B cell (primary cell): Measurements from ENCODE around the gene ASPSCR1. TPM values are rescaled to one million over a fixed set of nuclear protein-coding genes. Genes with fewer than 3 reads are reported as not detected.
A peak's percentile ranks its signal among the peaks of the same experiment; 100 is the strongest.

Experiments
- ATAC-seq: fragments of 200-7000 bp; cut with Tn5 transposase; one replicate; pipeline ENCODE4 v1.10.0; 2021; ENCODE audit warnings: low read depth, mild to moderate bottlenecking, moderate number of reproducible peaks, moderate library complexity
- CTCF ChIA-PET: fragments of 350-600 bp; sonication (Branson Sonifier 250); formaldehyde crosslinking; loops from one replicate; lab custom pipeline; 2021; ENCODE audit warnings: antibody characterized with exemption, inconsistent platforms; lab: Charles Lee
- POLR2A ChIA-PET: fragments of 350-600 bp; sonication (Branson Sonifier 250); formaldehyde crosslinking; loops from one replicate; lab custom pipeline; 2021; ENCODE audit warnings: antibody characterized with exemption; lab: Charles Lee
- DNase-seq: peaks from one replicate; pipeline ENCODE4 v3.0.0; 2013
- H2AFZ ChIP-seq: 2 replicates; pipeline ENCODE4 v1.6.1; 2012; ENCODE audit warnings: mild to moderate bottlenecking, low read depth, low read length; ENCODE audit not compliant: insufficient read depth, poor library complexity, severe bottlenecking
- H3K27ac ChIP-seq, 2 donors: 1 replicate in 1 of 2; 2 replicates in 1 of 2; pipeline ENCODE4 v1.5.1; 2012 to 2013; ENCODE audit warnings: low read length in 2 of 2, mild to moderate bottlenecking in 2 of 2, moderate library complexity in 1 of 2
- H3K27me3 ChIP-seq, 4 experiments: fragments of 200-600 bp in 1 of 4; sonication (generic) in 1 of 4; replicated peaks in 1 of 4; 1 replicate in 2 of 4; 2 replicates in 2 of 4; pipeline versions ENCODE4 v1.6.1 to v1.7.0; 2013 to 2016; ENCODE audit warnings: low read length in 3 of 4, mild to moderate bottlenecking in 2 of 4, mixed read lengths in 1 of 4, moderate library complexity in 1 of 4; ENCODE audit not compliant: insufficient read depth in 4 of 4, control insufficient read depth in 3 of 4; ENCODE audit errors: control extremely low read depth in 1 of 4
- H3K36me3 ChIP-seq, 2 experiments: replicated peaks in 1 of 2; 1 replicate in 1 of 2; 2 replicates in 1 of 2; pipeline versions ENCODE4 v1.6.1 to v1.7.1; 2013; ENCODE audit warnings: low read length in 1 of 2; ENCODE audit not compliant: insufficient read depth in 2 of 2, control insufficient read depth in 1 of 2; ENCODE audit errors: control extremely low read depth in 1 of 2, extremely low read depth in 1 of 2
- H3K4me1 ChIP-seq, 2 donors: fragments of 200-600 bp in 1 of 2; sonication (generic) in 1 of 2; 1 replicate in 1 of 2; 2 replicates in 1 of 2; pipeline versions ENCODE4 v1.5.1 to v1.6.1; 2013 to 2017; ENCODE audit warnings: low read length in 2 of 2; ENCODE audit not compliant: control insufficient read depth in 2 of 2, insufficient read depth in 2 of 2
- H3K4me2 ChIP-seq: replicated peaks from 2 replicates; pipeline ENCODE3; 2012; ENCODE audit warnings: mild to moderate bottlenecking, low read depth, low read length; ENCODE audit not compliant: poor library complexity, severe bottlenecking
- H3K4me3 ChIP-seq, 5 experiments: fragments of 200-600 bp in 1 of 5; sonication (generic) in 1 of 5; 1 replicate in 3 of 5; 2 replicates in 2 of 5; pipeline versions ENCODE4 v1.5.1 to v1.7.0; 2011 to 2016; ENCODE audit warnings: low read length in 4 of 5, mild to moderate bottlenecking in 4 of 5, low read depth in 2 of 5, control low read depth in 1 of 5, moderate library complexity in 1 of 5; ENCODE audit not compliant: insufficient read depth in 1 of 5; ENCODE audit errors: control extremely low read depth in 1 of 5, extremely low read depth in 1 of 5
- H3K79me2 ChIP-seq: fragments of 200-600 bp; sonication (generic); one replicate; pipeline ENCODE4 v1.6.0; 2016; ENCODE audit warnings: low read length; ENCODE audit not compliant: control insufficient read depth, insufficient read depth
- H3K9ac ChIP-seq: fragments of 200-600 bp; sonication (generic); 2 replicates; pipeline ENCODE4 v1.6.1; 2017; ENCODE audit warnings: mild to moderate bottlenecking, low read length, moderate library complexity
- H3K9me3 ChIP-seq, 3 donors: one replicate each; pipeline versions ENCODE4 v1.6.1 to v1.7.1; 2013; ENCODE audit warnings: low read length in 2 of 3; ENCODE audit not compliant: control insufficient read depth in 2 of 3, insufficient read depth in 1 of 3; ENCODE audit errors: control extremely low read depth in 1 of 3
- H4K20me1 ChIP-seq: 2 replicates; pipeline ENCODE4 v1.6.0; 2012; ENCODE audit warnings: mild to moderate bottlenecking, low read length; ENCODE audit not compliant: insufficient read depth, control insufficient read depth, poor library complexity, severe bottlenecking
- H3K27ac Mint-ChIP-seq: one replicate; pipeline ENCODE4 v1.8.0; 2021; ENCODE audit warnings: mixed read lengths
- H3K27me3 Mint-ChIP-seq: one replicate; pipeline ENCODE4 v1.8.0; 2021; ENCODE audit warnings: mixed read lengths
- H3K4me1 Mint-ChIP-seq: one replicate; pipeline ENCODE4 v1.8.0; 2021; ENCODE audit warnings: mixed read lengths
- H3K4me3 Mint-ChIP-seq: one replicate; pipeline ENCODE4 v1.8.0; 2021; ENCODE audit warnings: mixed read lengths
- H3K9me3 Mint-ChIP-seq: one replicate; pipeline ENCODE4 v1.8.0; 2022; ENCODE audit warnings: mixed read lengths; ENCODE audit not compliant: insufficient read depth
- CTCF ChIP-seq: fragments of 200-600 bp; IDR thresholded peaks from one replicate; pipeline ENCODE4 v1.8.0; 2022; ENCODE audit warnings: antibody characterized with exemption, mild to moderate bottlenecking
- EZH2 ChIP-seq: IDR thresholded peaks from 2 replicates; pipeline ENCODE4 v1.6.1; 2012; ENCODE audit warnings: borderline replicate concordance, low read depth, mild to moderate bottlenecking, moderate library complexity, low read length; ENCODE audit not compliant: insufficient read depth, poor library complexity, severe bottlenecking
- WGBS: methylation state at CpG from one replicate; pipeline ENCODE4 v1.1.5; 2013; ENCODE audit warnings: missing lambda C conversion rate; ENCODE audit not compliant: insufficient coverage; 5-methylcytosine and 5-hydroxymethylcytosine counted together
- intact Hi-C: fragments of 100-400 bp; cut with micrococcal nuclease; formaldehyde crosslinking; loops from one replicate; pipeline ENCODE4 v1.10.0; 2022
- polyA plus RNA-seq: library from polyadenylated mRNA; depleted of rRNA; stranded (reverse); fragments of >200 nt; gene quantifications from 2 replicates; pipeline ENCODE4 v1.2.3, GENCODE V29; 2012
- total RNA-seq, 2 donors: library from RNA; stranded (reverse); fragments of 120-200 nt in 1 of 2; gene quantifications; 1 replicate in 1 of 2; 2 replicates in 1 of 2; pipeline versions ENCODE4 v1.2.3 to v1.2.4, GENCODE V29; 2013 to 2022

Gene ASPSCR1
- total and polyA plus RNA-seq, 2 donors (not counting 1 experiment from before 2014, with no cell fraction given), result 34.0 to 46.7 TPM

GRCh38 chr17:82033359-82034085, 56.1 kb downstream of the ASPSCR1 start:
- Histone ChIP-seq H2AFZ (no peak overlapping the region), H3K4me2 (no peak overlapping the region), H3K4me1 (peaks cover 34 to 40% of the 10 kb centered on the region in 2 donors), H3K27ac (no peak overlapping the region), H3K79me2 (peaks cover 14% of the 10 kb centered on the region), H3K4me3 (no peak overlapping the region), H4K20me1 (peaks cover 44% of the 10 kb centered on the region), H3K36me3 (no peaks in the 10 kb centered on the region), H3K9ac (no peak overlapping the region), H3K27me3 (peaks cover 0 to 32% (median 3%) of the 10 kb centered on the region in 4 experiments), H3K9me3 (peaks cover 0 to 12% (median 0%) of the 10 kb centered on the region in 3 donors)
- intact Hi-C loops, result loop anchor here (10.0 kb wide), 1 partner anchor 521 kb away; no protein-coding TSS in a partner anchor
- no peak for DNase-seq
- no peak for TF ChIP-seq EZH2
- no peak for TF ChIP-seq CTCF
- 97% methylated on average over 29 of the region's 38 CpGs for WGBS
- ChIA-PET CTCF (interaction anchor here (1.5 kb wide), 1 partner anchor 74 kb away, joined by 4 read pairs; no protein-coding TSS in a partner anchor), POLR2A (no interaction called here)
- no peak for ATAC-seq
- Mint-ChIP-seq H3K4me3 (peak overlapping the region; percentile 76), H3K4me1 (peaks cover 28% of the 10 kb centered on the region), H3K9me3 (no peaks in the 10 kb centered on the region), H3K27ac (no peak overlapping the region), H3K27me3 (no peaks in the 10 kb centered on the region)

DNA sequence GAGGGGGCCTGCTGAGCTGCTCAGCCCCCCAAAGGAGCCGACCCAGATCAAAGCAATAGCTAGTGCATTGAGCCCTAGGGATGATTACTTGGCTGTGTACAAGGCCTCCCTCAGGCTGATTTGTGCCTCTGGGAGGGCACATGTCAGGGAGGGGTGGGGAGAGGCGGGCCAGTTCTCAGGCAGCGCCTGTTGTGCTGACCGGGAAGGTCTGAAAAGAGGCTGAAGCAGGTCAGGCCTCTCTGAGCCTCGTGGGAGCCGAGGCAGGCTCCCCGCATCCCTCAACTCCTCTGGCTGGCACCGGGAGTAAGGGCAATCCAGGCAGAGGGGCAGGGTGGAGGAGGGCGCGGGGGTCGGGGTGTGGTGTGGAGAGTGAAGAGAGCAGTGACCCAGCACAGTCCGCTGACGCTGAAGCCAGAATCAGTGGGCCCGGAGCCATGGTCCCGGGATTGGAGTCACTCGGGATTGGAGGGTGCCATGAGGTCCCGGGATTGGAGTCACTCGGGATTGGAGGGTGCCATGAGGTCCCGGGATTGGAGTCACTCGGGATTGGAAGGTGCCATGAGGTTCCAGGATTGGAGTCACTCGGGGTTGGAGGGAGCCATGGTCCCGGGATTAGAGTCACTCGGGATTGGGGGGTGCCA, 57.1 kb downstream of the ASPSCR1 start:
- no peak overlapping the region for H3K27ac Mint-ChIP-seq
- intact Hi-C loops, result loop anchor here (10.0 kb wide), 1 partner anchor 520 kb away; no protein-coding TSS in a partner anchor
- H4K20me1 ChIP-seq, result peaks cover 42% of the 10 kb centered on the region
- ATAC-seq (no peak), DNase-seq (no peak)
- CTCF ChIA-PET, result interaction anchor here (1.7 kb wide), 1 partner anchor 75 kb away, joined by 13 read pairs; no protein-coding TSS in a partner anchor
- 95% methylated on average over 23 of the region's 23 CpGs for WGBS
- H3K9ac ChIP-seq, result no peak overlapping the region
- H3K27me3 ChIP-seq, result peaks cover 0 to 23% (median 3%) of the 10 kb centered on the region in 4 experiments
- H3K9me3 Mint-ChIP-seq, result no peaks in the 10 kb centered on the region
- H3K79me2 ChIP-seq, result peaks cover 14% of the 10 kb centered on the region
- H3K4me3 ChIP-seq, result no peak overlapping the region
- no peak overlapping the region for H3K4me2 ChIP-seq
- POLR2A ChIA-PET, result no interaction called here
- H3K36me3 ChIP-seq, result no peaks in the 10 kb centered on the region
- peaks cover 0 to 12% (median 0%) of the 10 kb centered on the region in 3 donors for H3K9me3 ChIP-seq
- no peak overlapping the region for H2AFZ ChIP-seq
- H3K4me1 ChIP-seq, result peaks cover 31 to 40% of the 10 kb centered on the region in 2 donors
- no peak for TF ChIP-seq EZH2
- no peak for TF ChIP-seq CTCF
- H3K27ac ChIP-seq, result no peak overlapping the region
- H3K4me1 Mint-ChIP-seq, result peaks cover 33% of the 10 kb centered on the region
- H3K4me3 Mint-ChIP-seq, result peak overlapping the region; percentile 90
- H3K27me3 Mint-ChIP-seq, result no peaks in the 10 kb centered on the region
